ELF-1 (cell line): Measurements from ENCODE around the gene NELFA.
"Not testable (repeated sequence)": the region's sequence is repeated elsewhere in the genome, so short reads cannot be mapped to it uniquely, and the experiment has no call there.

Source experiments
- DNase-seq: peaks from one replicate; pipeline ENCODE4 v3.0.0-alpha.2; 2016; ENCODE audit warnings: low read depth, low spot score

The NELFA gene

DNA sequence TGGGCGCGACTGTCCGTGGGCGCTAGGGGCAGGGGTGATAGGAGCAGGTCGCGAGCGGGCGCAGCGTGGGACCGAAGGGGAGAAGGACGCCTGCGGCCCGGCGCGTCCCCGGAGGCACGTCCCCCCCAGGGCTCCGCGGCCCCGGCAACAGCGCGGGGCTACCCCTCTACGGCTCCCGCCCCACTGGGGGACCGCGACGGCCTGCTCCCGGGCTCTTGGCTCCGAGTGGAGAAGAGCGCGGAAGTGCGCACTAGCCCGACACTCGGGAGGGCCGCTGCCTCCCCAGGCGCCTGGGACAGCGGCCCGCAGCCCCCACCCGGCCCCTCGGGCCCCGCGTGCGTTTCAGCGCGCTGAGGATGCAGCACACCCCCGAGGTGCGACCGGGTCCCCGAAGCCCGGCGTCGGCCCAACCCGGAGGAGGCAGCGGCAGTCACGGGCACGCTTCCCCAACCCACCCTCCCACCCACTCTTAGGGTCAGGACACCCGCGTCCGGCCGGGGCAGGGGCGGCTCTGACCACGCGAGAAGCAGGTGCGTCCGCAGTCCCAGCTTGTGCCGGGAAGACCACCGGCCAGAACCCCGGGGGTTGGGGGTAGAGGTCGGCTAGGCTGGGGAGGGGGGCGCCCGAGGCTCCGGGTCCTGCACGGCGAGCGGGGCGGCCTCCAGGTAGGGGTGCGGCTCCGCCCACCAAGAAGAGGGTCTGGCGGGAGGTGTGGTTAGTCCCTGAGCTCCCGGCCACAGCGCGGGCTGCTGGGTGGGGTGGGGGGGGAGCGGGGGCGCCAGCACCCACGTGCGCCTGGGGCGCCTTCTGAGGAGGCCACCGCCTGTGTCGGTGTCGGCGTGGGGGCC is 31.8 kb upstream of the NELFA start:
- no peak for DNase-seq

DNA sequence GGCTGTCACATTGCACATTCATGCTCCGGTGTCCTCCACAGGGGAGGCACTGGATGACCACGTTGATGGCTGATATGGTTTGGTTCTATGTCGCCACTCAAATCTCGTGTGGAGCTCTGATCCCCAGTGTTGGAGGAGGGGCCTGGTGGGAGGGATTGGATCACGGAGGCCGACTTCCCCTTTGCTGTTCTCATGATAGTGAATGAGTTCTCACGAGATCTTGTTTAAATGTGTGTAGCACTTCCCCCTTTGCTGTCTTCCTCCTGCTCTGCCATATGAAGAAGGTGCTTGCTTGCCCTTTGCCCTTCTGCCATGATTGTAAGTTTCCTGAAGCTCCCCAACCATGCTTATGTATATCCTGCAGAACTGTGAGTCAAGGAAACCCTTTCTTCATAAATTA is 28.1 kb upstream of the NELFA start:
- DNase-seq, result no peak

DNA sequence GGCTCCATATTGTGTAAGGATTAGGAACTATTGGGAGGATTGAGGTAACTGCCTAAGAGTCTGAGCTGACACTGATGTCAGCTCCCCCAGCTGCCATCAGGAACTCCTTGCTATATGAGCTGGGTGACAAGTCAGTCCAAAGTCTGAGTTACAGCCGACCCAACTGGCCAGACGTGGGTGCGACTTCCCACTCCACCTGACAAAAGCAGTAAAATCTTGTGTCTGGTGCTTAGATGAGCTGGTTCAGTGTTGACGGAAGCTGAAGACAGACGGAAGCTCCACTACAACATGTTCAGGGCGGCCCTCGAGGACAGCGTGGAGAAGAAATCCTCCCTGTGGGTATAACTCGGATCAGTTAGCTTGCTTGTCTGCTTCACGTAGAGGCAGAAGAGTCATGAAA is 27.6 kb upstream of the NELFA start:
- no peak for DNase-seq

DNA sequence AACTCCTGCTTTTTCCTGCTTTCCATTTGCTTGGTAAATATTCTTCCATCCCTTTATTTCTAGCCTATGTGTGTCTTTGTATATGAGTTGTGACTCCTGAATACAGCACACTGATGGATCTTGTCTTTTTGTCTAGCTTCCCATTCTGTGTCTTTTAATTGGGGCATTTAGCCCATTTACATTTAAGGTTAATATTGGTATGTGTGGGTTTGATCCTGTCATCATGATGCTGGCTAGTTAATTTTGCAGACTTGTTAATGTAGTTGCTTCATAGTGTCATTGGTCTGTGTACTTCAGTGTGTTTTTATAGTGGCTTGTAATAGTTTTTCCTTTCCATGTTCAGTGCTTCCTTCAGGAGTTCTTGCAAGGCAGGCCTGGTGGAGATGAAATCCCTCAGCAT is 22.4 kb upstream of the NELFA start:
- DNase-seq, result not testable (repeated sequence)

DNA sequence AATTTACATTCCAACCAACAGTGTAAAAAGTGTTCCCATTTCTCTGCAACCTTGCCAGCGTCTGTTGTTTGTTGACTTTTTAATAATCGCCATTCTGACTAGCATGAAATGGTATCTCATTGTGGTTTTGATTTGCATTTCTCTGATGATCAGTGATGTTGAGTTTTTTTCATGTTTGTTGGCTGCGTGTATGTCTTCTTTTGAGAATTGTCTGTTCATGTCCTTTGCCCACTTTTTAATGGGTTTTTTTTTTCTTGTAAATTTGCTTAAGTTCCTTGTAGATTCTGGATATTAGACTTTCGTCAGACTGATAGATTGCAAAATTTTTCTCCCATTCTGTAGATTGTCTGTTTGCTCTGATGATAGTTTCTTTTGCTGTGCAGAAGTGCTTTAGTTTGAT is 18.3 kb upstream of the NELFA start:
- not testable (repeated sequence) for DNase-seq

DNA sequence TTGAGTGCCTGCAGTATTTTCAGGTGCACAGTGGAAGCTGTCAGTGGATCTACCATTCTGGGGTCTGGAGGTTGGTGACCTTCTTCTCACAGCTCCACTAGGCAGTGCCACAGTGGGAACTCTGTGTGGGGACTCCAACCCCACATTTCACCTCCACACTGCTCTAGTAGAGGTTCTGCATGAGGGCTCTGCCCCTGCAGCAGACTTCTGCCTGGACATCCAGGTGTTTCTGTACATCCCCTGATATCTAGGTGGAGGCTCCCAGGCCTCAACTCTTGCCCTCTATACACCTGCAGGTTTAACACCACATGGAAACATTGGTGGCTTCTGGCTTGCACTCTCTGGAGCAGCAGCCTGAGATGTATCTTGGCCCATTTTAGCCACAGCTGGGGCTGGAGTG is 17.0 kb upstream of the NELFA start:
- DNase-seq, result no peak

DNA sequence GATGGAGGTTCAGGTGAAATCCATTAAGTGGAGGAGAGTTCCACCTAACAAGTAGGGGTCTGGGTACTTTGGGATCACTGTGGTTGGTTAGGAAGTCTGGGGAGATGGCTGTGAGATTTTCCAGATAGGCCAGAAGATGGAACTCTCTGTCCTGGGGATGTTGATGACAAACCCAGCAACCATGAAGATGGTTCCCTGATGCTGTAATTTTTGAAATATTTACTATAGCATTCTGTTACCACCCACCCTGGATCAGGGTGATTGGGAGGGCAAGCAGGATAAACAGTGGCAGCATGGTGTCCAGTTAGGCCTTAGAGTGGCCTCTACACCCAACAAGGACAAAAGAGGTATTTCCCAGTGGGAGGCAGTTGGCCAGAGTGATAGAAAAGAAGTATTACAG is 15.9 kb upstream of the NELFA start:
- no peak for DNase-seq

DNA sequence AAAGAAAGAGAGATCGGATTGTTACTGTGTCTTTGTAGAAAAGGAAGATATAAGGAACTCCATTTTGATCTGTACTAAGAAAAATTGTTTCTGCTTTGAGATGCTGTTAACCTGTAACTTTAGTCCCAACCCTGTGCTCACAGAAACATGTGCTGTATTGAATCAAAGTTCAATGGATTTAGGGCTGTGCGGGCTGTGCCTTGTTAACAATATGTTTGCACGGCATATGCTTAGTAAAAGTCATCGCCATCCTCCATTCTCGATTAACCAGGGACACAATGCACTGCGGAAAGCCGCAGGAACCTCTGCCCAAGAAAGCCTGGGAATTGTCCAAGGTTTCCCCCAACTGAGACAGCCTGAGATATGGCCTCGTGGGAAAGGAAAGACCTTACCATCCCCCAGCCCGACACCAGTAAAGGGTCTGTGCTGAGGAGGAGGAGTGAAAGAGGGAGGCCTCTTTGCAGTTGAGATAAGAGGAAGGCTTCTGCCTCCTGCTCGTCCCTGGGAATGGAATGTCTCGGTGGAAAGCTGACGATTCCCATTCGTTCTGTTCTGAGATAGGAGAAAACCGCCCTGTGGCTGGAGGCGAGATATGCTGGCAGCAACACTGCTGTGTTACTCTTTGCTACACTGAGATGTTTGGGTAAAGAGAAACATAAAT is 12.7 kb upstream of the NELFA start:
- peak; percentile 88 for DNase-seq

DNA sequence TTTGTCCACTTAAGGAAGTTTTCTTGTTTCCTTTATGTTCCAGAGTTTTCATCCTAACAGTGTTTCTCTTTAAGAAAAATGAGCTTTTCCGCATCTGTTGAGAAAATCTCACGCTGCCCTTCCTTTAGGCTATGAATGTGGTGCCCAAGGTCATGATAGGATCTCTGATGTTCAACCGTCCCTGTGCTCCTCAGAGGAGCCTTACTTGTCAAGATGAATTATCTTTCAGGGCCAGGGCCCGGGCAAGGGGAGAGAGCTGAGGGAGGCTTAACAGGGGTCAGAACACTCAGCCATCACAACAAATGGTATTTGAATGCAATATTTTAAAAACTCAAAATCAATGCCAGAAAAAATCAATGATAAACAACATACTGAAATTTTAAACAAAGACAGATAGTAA is 6.2 kb upstream of the NELFA start:
- no peak for DNase-seq

DNA sequence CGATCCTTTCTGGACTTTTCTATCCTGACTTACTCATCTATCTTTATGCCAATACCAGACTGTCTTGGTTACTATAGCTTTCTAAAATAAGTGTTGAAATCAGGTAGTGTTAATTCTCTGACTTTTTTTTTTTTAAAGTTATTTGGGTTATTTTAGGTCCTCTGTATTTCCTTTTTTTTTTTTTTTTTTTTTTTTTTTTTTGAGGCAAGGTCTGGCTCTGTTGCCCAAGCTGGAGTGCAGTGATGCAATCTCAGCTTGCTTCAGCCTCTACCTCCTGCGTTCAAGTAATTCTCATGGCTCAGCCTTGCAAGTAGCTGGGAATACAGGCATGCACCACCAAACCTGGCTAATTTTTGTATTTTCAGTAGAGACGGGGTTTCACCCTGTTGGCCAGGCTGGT is 2.8 kb upstream of the NELFA start:
- DNase-seq, result no peak

DNA sequence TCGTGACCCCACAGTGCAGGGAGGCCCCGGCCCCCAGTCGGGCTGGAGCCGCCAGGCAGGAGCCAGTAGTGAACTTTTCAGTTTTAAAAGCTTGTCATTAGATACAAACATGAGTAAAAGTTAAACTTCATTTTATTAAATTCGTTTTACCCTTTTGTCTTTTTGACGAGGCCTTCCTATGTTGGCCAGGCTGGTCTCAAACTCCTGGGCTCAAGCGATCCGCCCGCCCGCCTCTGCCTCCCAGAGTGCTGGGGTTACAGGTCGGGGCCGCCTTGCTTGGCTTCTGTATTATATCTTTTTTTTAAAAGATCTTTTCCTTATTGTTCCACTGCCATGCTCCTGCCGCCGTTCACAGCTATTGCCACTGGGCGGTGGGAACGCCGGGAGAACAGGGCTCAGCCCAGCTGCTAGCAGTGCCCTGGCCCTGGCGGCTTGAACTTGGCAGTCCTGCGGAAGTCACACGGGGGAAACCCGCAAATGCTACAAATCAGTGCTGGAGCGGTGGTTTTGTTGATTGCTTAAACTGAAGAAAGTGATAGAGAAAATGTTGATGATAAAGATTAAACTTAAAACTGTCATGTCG is 968 bp upstream of the NELFA start:
- peak; percentile 63 for DNase-seq

DNA sequence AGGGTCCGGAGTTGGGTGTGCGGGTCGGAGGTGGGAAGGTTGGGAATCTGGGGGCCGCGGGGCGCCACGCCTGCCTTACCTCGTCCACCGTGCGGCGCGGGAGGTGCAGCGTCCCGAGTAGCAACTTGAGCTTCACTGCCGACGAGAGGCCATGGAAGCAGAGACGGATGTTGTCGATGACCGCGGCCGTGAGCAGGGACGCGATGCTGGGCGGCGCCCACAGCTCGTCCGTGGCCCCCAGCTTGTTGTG is 178 bp downstream of the NELFA start:
- DNase-seq, result no peak

DNA sequence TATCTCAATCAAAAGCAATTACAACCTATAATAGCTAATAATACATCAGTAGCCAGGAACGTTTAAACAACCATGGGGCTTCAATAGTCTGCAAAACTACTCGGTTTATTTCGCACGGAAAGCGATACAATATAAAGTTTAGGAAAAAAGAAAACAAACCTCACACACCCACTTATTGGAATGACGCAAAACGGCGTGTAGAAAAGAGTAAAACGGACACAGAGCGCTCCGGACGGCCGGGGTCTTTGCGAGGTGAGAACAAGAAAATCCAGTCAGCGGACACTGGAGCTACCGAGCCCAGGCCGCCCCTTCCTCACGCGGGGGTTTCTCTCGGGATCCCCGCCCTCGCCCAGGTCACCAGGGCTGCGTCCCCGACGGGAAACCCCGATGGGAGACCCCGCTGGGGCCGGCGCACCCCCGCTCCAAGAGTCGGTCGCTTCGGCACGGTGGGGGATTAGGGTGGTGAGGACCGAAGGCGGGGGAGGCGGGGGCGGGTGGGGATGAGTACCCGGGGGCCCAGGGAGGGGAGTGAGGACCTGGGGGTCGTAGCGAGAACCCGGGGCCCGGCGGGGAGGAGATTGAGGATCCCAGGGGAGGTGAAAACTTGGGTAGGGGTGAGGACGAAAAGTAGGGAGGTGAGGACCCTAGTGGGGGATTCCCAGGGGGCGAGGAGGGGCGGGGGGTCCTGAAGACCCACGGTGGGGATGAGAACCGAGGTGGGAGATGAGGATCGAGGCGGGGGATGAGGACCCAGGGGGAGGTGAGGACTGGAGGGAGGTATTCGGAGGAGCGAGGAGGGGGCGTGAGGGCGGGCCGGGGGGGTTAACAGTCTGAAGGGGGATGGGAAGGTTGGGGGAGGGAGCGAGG is 737 bp downstream of the NELFA start:
- DNase-seq, result no peak

DNA sequence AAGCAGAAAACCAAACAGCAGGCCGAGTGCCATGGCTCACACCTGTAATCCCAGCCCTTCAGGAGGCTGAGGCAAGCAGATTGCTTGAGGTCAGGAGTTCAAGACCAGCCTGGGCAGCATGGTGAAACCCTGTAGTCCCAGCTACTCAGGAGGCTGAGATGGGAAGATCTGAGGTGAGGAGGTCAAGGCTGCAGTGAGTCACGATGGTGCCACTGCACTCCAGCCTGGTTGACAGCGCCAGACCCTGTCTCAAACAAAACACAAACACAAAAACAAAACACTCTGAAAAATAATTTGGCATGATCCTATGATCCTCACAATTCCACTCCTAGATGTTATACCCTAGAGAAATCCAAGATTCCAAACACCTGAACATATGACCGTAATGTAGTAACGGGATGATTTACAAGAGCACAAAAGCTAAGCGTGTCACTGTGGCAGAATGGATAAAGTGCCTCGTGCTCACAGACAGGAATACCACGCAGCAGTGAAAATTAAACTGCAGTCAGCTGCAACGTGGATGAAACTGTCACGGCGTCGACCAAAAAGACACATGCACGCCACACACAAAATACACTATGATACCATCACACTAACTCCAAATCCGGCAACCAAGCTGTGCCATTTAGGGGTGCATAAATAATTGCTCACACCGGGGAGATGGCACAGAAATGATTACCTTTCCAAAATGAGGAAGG is 1.7 kb downstream of the NELFA start:
- no peak for DNase-seq

DNA sequence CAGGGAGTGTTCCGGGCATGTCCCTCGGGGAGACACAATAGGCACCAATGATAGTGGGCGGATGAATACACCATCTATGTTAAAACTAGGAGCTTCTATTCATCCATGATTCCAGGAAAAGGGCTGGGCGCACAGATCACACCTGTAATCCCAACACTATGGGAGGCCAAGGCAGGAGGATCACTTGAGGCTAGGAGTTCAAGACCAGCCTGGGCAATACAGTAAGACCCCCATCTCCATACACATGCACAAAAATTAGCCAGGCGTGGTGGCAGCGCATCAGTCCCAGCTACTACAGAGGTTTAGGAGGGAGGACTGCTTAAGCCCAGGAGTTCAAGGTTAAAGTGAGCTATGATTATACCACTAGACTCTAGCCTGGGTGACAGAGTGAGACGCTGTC is 2.4 kb downstream of the NELFA start:
- no peak for DNase-seq

DNA sequence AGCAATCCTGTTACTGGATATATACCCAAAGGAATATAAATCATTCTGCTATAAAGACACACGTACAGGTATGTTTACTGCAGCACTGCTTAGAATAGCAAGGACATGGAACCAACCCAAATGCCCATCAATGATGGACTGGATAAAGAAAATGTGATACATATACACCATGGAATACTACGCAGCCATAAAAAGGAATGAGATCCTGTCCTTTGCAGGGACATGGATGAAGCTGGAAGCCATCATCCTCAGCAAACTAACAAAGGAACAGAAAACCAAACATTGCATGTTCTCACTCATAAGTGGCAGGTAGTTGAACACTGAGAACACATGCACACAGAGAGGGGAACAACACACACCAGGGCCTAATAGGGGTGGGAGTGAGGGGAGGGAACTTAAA is 5.4 kb downstream of the NELFA start:
- not testable (repeated sequence) for DNase-seq

DNA sequence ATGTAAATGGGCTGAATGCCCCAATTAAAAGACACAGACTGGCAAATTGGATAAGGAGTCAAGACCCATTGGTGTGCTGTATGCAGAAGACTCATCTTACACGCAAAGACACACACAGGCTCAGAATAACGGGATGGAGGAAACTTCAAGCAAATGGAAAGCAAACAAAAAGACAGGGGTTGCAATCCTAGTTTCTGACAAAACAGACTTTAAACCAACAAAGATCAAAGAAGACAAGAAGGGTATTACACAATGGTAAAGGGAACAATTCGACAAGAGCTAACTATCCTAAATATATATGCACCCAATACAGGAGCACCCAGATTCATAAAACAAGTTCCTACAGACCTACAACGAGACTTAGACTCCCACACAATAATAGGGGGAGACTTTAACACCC is 9.5 kb downstream of the NELFA start:
- DNase-seq, result not testable (repeated sequence)

DNA sequence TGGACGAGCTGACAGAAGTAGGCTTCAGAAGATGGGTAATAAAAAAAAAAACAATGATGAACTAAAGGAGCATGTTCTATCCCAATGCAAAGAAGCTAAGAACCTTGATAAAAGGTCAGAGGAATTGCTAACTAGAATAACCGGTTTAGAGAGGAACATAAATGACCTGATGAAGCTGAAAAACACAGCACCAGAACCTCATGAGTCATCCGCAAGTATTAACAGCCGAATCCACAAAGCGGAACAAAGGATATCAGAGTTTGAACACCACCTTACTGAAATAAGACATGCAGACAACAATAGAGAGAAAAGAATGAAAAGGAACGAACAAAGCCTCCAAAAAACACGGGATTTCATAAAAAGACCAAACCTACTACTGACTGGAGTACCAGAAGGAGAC is 10.5 kb downstream of the NELFA start:
- DNase-seq, result no peak

DNA sequence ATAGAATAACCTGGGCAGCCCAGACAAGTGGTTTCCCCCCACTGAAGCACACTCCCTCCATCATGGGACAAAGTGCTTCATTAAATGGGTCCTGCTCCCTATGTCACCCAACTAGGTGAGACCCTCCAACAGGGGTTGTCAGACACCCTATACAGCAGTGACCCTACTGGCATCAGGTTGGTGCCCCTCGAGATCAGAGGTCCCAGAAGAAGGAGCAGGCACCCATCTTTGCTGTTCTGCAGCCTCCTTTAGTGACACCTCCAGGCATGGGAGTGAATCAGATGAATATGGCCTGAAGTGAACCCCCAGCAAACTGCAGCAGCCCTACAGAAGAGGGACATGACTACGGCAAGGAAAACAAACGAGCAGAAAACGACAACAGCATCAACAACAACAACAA is 11.1 kb downstream of the NELFA start:
- DNase-seq, result no peak

DNA sequence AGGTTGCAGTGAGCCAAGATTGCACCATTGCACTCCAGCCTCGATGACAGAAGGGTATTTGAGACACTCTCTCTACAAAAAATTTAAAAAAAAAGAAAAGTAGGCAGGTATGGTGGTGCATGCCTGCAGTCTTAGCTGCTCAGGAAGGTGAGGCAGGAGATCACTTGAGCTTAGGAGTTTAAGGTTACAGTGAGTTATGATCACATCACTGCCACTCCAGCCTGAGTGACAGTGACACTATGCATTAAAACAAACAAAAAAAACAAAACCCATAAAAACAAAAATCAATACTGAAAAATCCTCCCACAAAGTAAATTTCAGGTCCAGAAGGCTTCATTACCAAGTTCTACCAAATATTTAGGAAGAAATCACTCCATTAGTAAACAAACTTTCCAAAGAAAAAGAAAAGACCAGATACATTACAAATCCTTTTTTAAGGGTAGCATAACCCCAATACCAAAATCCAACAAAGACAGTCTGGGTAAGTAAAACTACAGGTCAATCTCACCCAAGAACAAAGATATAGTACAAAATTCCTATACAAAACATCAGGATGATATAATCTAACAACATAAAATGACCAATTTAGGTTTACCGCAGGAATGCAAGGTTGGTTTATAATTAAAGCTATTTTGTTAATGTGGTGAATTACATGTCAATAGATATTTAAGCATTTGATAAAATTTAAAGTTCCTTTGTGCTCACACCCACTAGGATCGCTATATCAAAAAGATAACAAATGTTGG is 11.7 kb downstream of the NELFA start:
- DNase-seq, result no peak

DNA sequence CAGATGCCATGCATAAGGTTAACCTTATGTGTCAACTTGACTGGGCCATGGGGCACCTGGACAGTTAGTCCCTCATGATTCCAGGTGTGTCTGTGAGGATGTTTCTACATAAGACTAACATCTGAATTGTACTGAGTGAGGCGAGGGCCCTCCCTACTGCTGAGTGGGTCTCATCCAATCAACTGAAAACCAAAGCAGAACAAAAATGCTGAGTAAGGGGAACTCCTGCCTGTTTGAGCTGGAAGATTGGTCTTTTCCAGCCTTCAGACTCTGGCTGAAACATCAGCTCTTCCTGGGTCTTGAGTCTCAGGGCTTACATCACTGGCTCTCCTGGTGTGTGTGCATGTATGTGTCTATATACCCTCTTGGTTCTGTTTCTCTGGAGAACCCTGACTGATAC is 13.8 kb downstream of the NELFA start:
- no peak for DNase-seq
